Transverse colon (tissue), 4 donors: ENCODE measurements around the gene CTTN. TPM values are rescaled to one million over a fixed set of nuclear protein-coding genes. Genes with fewer than 3 reads are reported as not detected.
"Not testable (repeated sequence)": the region's sequence is repeated elsewhere in the genome, so short reads cannot be mapped to it uniquely, and the experiment has no call there.

ENCODE experiments used
- DNase-seq: peaks from one replicate; pipeline ENCODE4 v3.0.0-alpha.2; 2019
- H3K27ac ChIP-seq, 4 donors: fragments of 200-600 bp; sonication (generic); 2 replicates each; pipeline ENCODE4 v1.5.1; 2016 to 2018; ENCODE audit warnings: inconsistent platforms in 4 of 4
- H3K27me3 ChIP-seq: fragments of 200-600 bp; sonication (generic); 2 replicates; pipeline ENCODE4 v1.5.1; 2017; ENCODE audit warnings: inconsistent platforms
- H3K36me3 ChIP-seq, 4 donors: fragments of 200-600 bp; sonication (generic); 2 replicates each; pipeline ENCODE4 v1.5.1; 2017 to 2019; ENCODE audit warnings: inconsistent platforms in 4 of 4
- H3K4me1 ChIP-seq, 4 donors: fragments of 200-600 bp; sonication (generic); 2 replicates each; pipeline ENCODE4 v1.5.1; 2017 to 2020; ENCODE audit warnings: inconsistent platforms in 4 of 4
- H3K4me3 ChIP-seq, 4 donors: fragments of 200-600 bp; sonication (generic); 1 replicate in 1 of 4; 2 replicates in 3 of 4; pipeline versions ENCODE4 v1.5.1 to v1.6.1; 2017 to 2019; ENCODE audit warnings: inconsistent platforms in 4 of 4
- H3K9me3 ChIP-seq, 2 donors: fragments of 200-600 bp; sonication (generic); 2 replicates each; pipeline ENCODE4 v1.5.1; 2017 to 2019; ENCODE audit warnings: inconsistent platforms in 2 of 2
- CTCF ChIP-seq, 5 experiments: fragments of 200-600 bp in 3 of 5; fragments of 450-650 bp in 2 of 5; sonication (generic) in 3 of 5; IDR thresholded peaks; 1 replicate in 2 of 5; 2 replicates in 3 of 5; pipeline ENCODE4 v1.5.1; 2016 to 2017; ENCODE audit warnings: antibody characterized with exemption in 5 of 5, inconsistent platforms in 3 of 5, mild to moderate bottlenecking in 2 of 5, moderate library complexity in 1 of 5
- EP300 ChIP-seq: sonication (generic); formaldehyde crosslinking; IDR thresholded peaks from one replicate; pipeline ENCODE4 v1.6.1; 2017; ENCODE audit warnings: antibody characterized with exemption, low read depth
- POLR2A ChIP-seq: fragments of 450-650 bp; IDR thresholded peaks from one replicate; pipeline ENCODE4 v1.6.1; 2016; ENCODE audit warnings: antibody characterized with exemption, mild to moderate bottlenecking, moderate library complexity
- POLR2AphosphoS5 ChIP-seq, 3 donors: sonication (generic); formaldehyde crosslinking; IDR thresholded peaks; one replicate each; pipeline ENCODE4 v1.6.1; 2016; ENCODE audit warnings: antibody characterized with exemption in 3 of 3
- WGBS, 2 donors: methylation state at CpG; one replicate each; pipeline ENCODE4 v1.1.5; 2018; ENCODE audit warnings: low coverage in 1 of 2; 5-methylcytosine and 5-hydroxymethylcytosine counted together
- in situ Hi-C, 4 donors: fragments of 200-750 bp; cut with MboI; loops; one replicate each; pipeline versions ENCODE4 v1.15.0 to v1.15.1; 2017; ENCODE audit warnings: low sequenced_read_pairs in 3 of 4, low pct_ligation_motif_present in 1 of 4, low pct_unique_long_range_greater_than_20kb in 1 of 4
- intact Hi-C: fragments of 100-400 bp; cut with DNase I; formaldehyde crosslinking; loops from one replicate; pipeline ENCODE4 v1.15.1; 2023; ENCODE audit warnings: low total_unique reads
- total RNA-seq, 4 donors: library from RNA; depleted of rRNA; stranded (reverse); fragments of >200 nt; gene quantifications; one replicate each; pipeline ENCODE4 v1.1.0, GENCODE V29; 2016

The CTTN gene
- total RNA-seq, 4 donors from 2014 or later: 203 to 449 (median 365) TPM

GRCh38 chr11:70407814-70408213, 9.5 kb downstream of the CTTN start:
- no peaks in the 10 kb centered on the region for H3K4me1 ChIP-seq
- no peaks in the 10 kb centered on the region for H3K27me3 ChIP-seq
- WGBS, 2 donors: 85 to 92% methylated on average over 6 of the region's 6 CpGs
- H3K36me3 ChIP-seq: peaks cover 0 to 48% (median 21%) of the 10 kb centered on the region in 4 donors
- intact Hi-C loops (no loop called here), in situ Hi-C loops (no loop called here)
- H3K27ac ChIP-seq: no peak overlapping the region
- DNase-seq: no peak
- no peak for TF ChIP-seq POLR2AphosphoS5 (IDR thresholded peaks at IDR 0.05)
- no peak for TF ChIP-seq CTCF (IDR thresholded peaks at IDR 0.05)
- no peak for TF ChIP-seq EP300
- no peak for TF ChIP-seq POLR2A
- no peak overlapping the region for H3K4me3 ChIP-seq
- no peaks in the 10 kb centered on the region for H3K9me3 ChIP-seq

- H3K9me3 ChIP-seq, H3K4me3 ChIP-seq, intact Hi-C loops, in situ Hi-C loops, H3K27ac ChIP-seq, DNase-seq, H3K4me1 ChIP-seq, H3K27me3 ChIP-seq: not testable (repeated sequence)
- WGBS, 2 donors: 92 to 94% methylated on average over 2 to 4 of the region's 4 CpGs
- H3K36me3 ChIP-seq: peaks cover 0 to 53% (median 23%) of the 10 kb centered on the region in 4 donors
These were observed 10.0 kb downstream of the CTTN start for GRCh38 chr11:70408326-70408725.

- in situ Hi-C loops (no loop called here), intact Hi-C loops (no loop called here)
- no peak overlapping the region for H3K27ac ChIP-seq
- H3K36me3 ChIP-seq: peaks cover 0 to 58% (median 28%) of the 10 kb centered on the region in 4 donors
- H3K4me3 ChIP-seq: no peak overlapping the region
- H3K9me3 ChIP-seq: no peaks in the 10 kb centered on the region
- DNase-seq: no peak
- no peak for TF ChIP-seq POLR2AphosphoS5 (IDR thresholded peaks at IDR 0.05)
- TF ChIP-seq POLR2A: no peak
- no peak for TF ChIP-seq CTCF (IDR thresholded peaks at IDR 0.05)
- TF ChIP-seq EP300: no peak
- no peaks in the 10 kb centered on the region for H3K4me1 ChIP-seq
- WGBS, 2 donors: 56 to 85% methylated on average over 1 to 10 of the region's 10 CpGs
- H3K27me3 ChIP-seq: no peaks in the 10 kb centered on the region
These were observed 11.1 kb downstream of the CTTN start for GRCh38 chr11:70409437-70409836.

GRCh38 chr11:70409871-70410270, 11.5 kb downstream of the CTTN start:
- 92% methylated on average over 7 of the region's 7 CpGs; no CpG with 5 or more reads in 1 of the 2 donors for WGBS, 2 donors
- no peaks in the 10 kb centered on the region for H3K27me3 ChIP-seq
- no peaks in the 10 kb centered on the region for H3K9me3 ChIP-seq
- no peak for DNase-seq
- in situ Hi-C loops (no loop called here), intact Hi-C loops (no loop called here)
- peaks cover 0 to 61% (median 30%) of the 10 kb centered on the region in 4 donors for H3K36me3 ChIP-seq
- no peak overlapping the region for H3K4me3 ChIP-seq
- no peak overlapping the region for H3K27ac ChIP-seq
- TF ChIP-seq POLR2A (no peak), EP300 (no peak), POLR2AphosphoS5 (IDR thresholded peaks at IDR 0.05) (no peak), CTCF (IDR thresholded peaks at IDR 0.05) (no peak)
- H3K4me1 ChIP-seq: no peaks in the 10 kb centered on the region
